Upper lobe of left lung (tissue), 4 donors: ENCODE results near the gene RASGEF1B.

Experiments used
- CTCF ChIP-seq, 6 experiments: fragments of 450-650 bp in 4 of 6; fragments of 200-600 bp in 2 of 6; sonication (generic) in 2 of 6; IDR thresholded peaks; one replicate each; pipeline ENCODE4 v1.5.1; 2016 to 2019; ENCODE audit warnings: antibody characterized with exemption in 6 of 6
- EP300 ChIP-seq, 4 donors: sonication (generic); formaldehyde crosslinking; IDR thresholded peaks; one replicate each; pipeline ENCODE4 v1.5.1; 2017; ENCODE audit warnings: antibody characterized with exemption in 4 of 4, control low read depth in 2 of 4
- POLR2A ChIP-seq, 4 donors: fragments of 450-650 bp; IDR thresholded peaks; one replicate each; pipeline ENCODE4 v1.5.1; 2016 to 2017; ENCODE audit warnings: antibody characterized with exemption in 4 of 4, mild to moderate bottlenecking in 2 of 4

- TF ChIP-seq CTCF (IDR thresholded peaks at IDR 0.05) (no peak), POLR2A (IDR thresholded peaks at IDR 0.05) (no peak), EP300 (IDR thresholded peaks at IDR 0.05) (no peak)
These were observed 3.0 kb downstream of the RASGEF1B start for GRCh38 chr4:81468678-81469077.
